ENCODE results near the gene IBA57. TPM values are rescaled to one million over a fixed set of nuclear protein-coding genes. Genes with fewer than 3 reads are reported as not detected.

IBA57 gene
- total and polyA plus RNA-seq, 3 donors from 2014 or later, result 16.0 to 23.2 (median 21.0) TPM

GRCh38 chr1:228134591-228134990, 31.0 kb upstream of the IBA57 start:
- no peaks in the 10 kb centered on the region for H3K36me3 ChIP-seq (ENCODE audit: low read depth, missing control alignments)
- DNase-seq, result no peak
- intact Hi-C loops (cut with DNase I; ENCODE audit: low total_unique reads), result loop anchor here (10.0 kb wide), 1 partner anchor 360 kb away; no protein-coding TSS in a partner anchor
- TF ChIP-seq POLR2A (IDR thresholded peaks at IDR 0.05), result no peak
- H3K4me1 ChIP-seq, result no peaks in the 10 kb centered on the region
- H3K4me3 ChIP-seq, result no peak overlapping the region
- H3K27me3 ChIP-seq, result no peaks in the 10 kb centered on the region
- no peak overlapping the region for H3K27ac ChIP-seq
- no peaks in the 10 kb centered on the region for H3K9me3 ChIP-seq
- WGBS, 2 donors, result 81 to 86% methylated on average over 12 of the region's 12 CpGs

- Histone ChIP-seq H3K27ac (no peak overlapping the region), H3K27me3 (no peaks in the 10 kb centered on the region), H3K36me3 (ENCODE audit: low read depth, missing control alignments) (no peaks in the 10 kb centered on the region), H3K9me3 (no peaks in the 10 kb centered on the region), H3K4me1 (peaks cover 9% of the 10 kb centered on the region), H3K4me3 (no peak overlapping the region)
- TF ChIP-seq POLR2A (IDR thresholded peaks at IDR 0.05) (no peak), CTCF (IDR thresholded peaks at IDR 0.05) (no peak)
- WGBS, 2 donors, result 57 to 75% methylated on average over 1 of the region's 1 CpG
- no peak for DNase-seq
- intact Hi-C loops (cut with DNase I; ENCODE audit: low total_unique reads), result loop anchor here (10.0 kb wide), 1 partner anchor 358 kb away; no protein-coding TSS in a partner anchor
Measured at GRCh38 chr1:228136901-228137300, 28.7 kb upstream of the IBA57 start.

GRCh38 chr1:228139406-228139930, 26.1 kb upstream of the IBA57 start:
- peaks cover 23% of the 10 kb centered on the region for H3K4me1 ChIP-seq
- intact Hi-C loops (cut with DNase I; ENCODE audit: low total_unique reads), result loop anchor here (10.0 kb wide), 1 partner anchor 355 kb away; no protein-coding TSS in a partner anchor

GRCh38 chr1:228139931-228140723, 25.5 kb upstream of the IBA57 start, which contains the start of gene GUK1:
TSS of gene GUK1 (plus strand) at chr1:228140279. CDS start at chr1:228140303, 24 bp downstream.
- Histone ChIP-seq H3K4me3 (peak within 1 kb of the TSS; percentile 94 to 99), H3K27ac (peak within 1 kb of the TSS; percentile 97 to 99), H3K4me1 (peaks cover 26% of the 10 kb centered on the region), H3K27me3 (no peaks in the 10 kb centered on the region), H3K9me3 (no peaks in the 10 kb centered on the region), H3K36me3 (ENCODE audit: low read depth, missing control alignments) (no peaks in the 10 kb centered on the region)
- intact Hi-C loops (cut with DNase I; ENCODE audit: low total_unique reads), result loop anchor here (10.0 kb wide), 1 partner anchor 355 kb away; no protein-coding TSS in a partner anchor
- DNase-seq, result peak; percentile 100
- 0% methylated on average over 22 to 75 of the region's 95 CpGs for WGBS, 2 donors
- TF ChIP-seq CTCF (IDR thresholded peaks at IDR 0.05), result peak in 2 of 3 experiments; percentile 11 to 62
- TF ChIP-seq POLR2A (IDR thresholded peaks at IDR 0.05), result peak; percentile 80

More at GRCh38 chr1:228139406-228139930, 26.1 kb upstream of the IBA57 start:
- TF ChIP-seq CTCF (IDR thresholded peaks at IDR 0.05) (no peak), POLR2A (IDR thresholded peaks at IDR 0.05) (no peak)
- Histone ChIP-seq H3K4me3 (peak overlapping the region; percentile 94 to 99), H3K27ac (peak overlapping the region; percentile 97 to 99), H3K36me3 (ENCODE audit: low read depth, missing control alignments) (no peaks in the 10 kb centered on the region), H3K27me3 (no peaks in the 10 kb centered on the region), H3K9me3 (no peaks in the 10 kb centered on the region)
- no peak for DNase-seq
- WGBS, 2 donors, result 14 to 17% methylated on average over 30 of the region's 30 CpGs

- peaks cover 32% of the 10 kb centered on the region for H3K4me1 ChIP-seq
- no peaks in the 10 kb centered on the region for H3K27me3 ChIP-seq
- H3K27ac ChIP-seq, result peak overlapping the region; percentile 97 to 99
- H3K4me3 ChIP-seq, result peak overlapping the region; percentile 94 to 99
- TF ChIP-seq CTCF (IDR thresholded peaks at IDR 0.05) (no peak), POLR2A (IDR thresholded peaks at IDR 0.05) (no peak)
- no peak for DNase-seq
- H3K9me3 ChIP-seq, result no peaks in the 10 kb centered on the region
- WGBS, 2 donors, result 2 to 5% methylated on average over 17 to 25 of the region's 25 CpGs
- intact Hi-C loops (cut with DNase I; ENCODE audit: low total_unique reads), result no loop called here
- H3K36me3 ChIP-seq (ENCODE audit: low read depth, missing control alignments), result no peaks in the 10 kb centered on the region
Measured at GRCh38 chr1:228140724-228141225, 24.8 kb upstream of the IBA57 start.
